Fibroblast of upper back skin (primary cell): ENCODE measurements around the gene WDR91.

Source experiments
- DNase-seq: peaks from one replicate; pipeline ENCODE4 v3.0.0-alpha.2; 2013

WDR91 gene

DNA sequence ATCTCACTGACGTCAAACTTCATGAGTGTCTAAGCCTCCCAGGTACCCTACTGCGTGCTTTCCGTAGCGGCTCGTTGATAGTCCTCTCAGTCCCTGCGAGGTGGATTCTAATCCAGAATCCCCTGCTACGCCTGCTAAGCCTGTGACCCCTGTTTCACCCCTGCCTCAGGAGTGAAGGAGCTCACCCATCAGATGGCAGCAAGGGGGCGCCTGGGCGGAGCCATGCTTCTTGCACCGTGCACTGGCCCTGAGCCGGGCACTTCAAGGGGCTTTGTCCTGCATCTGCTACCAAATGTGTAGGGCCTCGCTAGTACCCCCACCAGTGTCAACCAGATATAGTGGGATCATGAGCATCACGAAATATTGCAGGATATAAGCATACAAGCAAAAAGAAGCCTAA is 21.4 kb upstream of the WDR91 start:
- no peak for DNase-seq

DNA sequence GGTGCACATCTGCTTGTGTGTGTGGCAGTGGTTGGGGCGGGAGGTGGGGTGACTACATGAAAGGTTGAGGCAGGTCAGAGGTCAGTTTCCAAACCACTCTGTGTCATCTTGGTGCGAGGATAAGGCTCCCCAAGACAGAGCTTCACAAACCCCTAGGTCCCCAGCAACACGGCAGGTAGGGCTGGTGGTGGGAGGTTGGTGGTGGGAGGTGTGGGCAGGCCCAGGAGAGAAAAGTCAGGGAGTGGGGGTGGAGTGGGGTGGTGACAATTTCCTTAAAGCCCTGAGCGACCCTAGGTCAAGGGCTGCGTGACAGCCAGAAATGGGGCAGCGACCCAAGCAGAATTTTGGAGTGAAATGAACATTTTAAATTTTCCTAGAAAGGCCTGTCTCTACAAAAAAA is 20.8 kb upstream of the WDR91 start:
- DNase-seq = no peak

DNA sequence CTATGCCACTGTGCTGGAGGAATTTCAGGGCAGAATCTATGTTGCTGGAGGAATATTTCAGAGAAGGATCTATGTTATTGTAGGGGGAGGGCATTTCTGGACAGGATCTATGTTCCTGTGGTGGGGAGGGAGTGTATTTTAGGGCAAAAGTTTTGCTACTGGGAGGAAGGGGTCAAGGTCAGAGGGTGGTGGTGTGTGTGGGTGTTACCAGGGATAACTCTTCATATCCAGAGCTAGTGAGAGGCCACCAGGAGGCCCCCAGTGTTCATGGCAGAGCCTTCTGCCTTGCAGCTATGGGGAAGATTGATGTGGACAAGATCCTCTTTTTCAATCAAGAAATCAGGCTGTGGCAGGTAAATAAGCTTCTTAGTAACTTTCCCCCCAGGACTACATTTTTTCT is 20.4 kb upstream of the WDR91 start:
- no peak for DNase-seq

DNA sequence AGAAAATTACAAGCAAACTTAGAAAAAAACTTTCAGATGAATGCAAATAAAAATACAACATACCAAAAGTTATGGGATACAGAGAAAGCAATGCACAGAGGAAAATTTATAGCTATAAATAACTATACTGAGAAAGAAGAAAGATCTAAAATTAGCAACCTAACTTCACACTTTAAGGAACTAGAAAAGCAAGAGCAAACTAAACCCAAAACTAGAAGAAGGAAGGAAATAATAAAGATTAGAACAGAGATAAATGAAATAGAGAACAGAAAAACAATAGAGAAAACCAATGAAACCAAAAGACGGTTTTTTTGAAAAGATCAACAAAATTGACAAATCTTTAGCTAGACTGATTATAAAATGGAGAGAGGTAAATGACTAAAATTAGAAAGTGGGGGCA is 12.7 kb upstream of the WDR91 start:
- no peak for DNase-seq

DNA sequence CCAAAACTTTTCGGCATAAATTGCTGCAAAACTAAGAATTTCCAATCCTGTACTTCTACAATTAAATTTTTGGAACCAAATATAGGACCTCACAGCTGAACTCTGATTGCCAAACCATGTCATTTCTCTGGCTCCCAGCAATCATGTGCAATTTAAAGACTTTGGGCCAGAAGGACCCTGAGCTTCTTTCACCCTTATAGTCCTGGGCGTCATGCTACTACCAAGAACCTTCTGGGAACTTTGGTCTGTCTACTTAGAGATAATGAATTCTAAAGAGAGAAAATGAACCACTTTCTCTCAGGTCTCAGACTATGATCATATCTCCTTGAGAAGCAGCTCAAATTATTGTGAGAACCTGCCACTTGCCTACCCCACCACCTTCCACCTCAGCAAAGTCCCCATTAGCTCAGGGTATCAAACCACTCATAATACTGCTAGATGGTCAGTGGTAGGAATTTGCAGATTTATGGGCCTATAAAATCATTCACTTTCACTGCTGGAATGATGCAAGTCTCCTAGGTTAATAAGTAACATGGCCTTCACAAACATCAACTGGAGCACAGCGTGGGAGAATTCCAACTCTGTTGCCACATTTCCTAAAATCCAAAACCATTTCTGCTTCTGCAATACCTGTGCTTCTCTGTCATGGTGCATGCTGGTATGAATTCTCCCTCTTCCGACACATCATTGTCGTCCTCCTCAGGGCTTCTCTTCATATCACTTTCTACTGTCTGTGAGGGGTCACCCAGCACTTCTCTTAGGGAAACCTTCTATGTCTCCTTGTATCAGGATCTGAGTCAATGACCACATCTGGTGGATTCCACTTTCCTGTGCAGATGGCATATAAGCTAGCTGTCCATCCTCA is 6.6 kb upstream of the WDR91 start:
- no peak for DNase-seq

DNA sequence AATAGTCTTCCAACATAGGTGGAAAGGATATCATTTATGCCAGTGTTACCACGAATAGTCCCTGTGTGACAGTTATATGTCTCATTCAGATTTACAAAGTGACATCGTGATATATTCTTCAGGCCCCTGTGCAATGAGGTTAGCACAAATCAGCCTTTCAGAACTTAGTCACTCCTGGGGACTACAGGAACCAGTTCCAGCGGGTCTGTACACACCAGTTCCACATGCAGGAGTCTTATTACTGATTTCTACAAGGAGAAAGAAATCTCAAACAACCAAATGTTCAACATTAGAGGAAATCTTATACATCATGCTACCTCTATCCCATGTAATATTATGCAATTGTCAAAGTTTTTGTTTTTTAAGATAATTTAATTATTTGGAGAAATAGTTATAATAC is 4.4 kb upstream of the WDR91 start:
- DNase-seq = no peak

DNA sequence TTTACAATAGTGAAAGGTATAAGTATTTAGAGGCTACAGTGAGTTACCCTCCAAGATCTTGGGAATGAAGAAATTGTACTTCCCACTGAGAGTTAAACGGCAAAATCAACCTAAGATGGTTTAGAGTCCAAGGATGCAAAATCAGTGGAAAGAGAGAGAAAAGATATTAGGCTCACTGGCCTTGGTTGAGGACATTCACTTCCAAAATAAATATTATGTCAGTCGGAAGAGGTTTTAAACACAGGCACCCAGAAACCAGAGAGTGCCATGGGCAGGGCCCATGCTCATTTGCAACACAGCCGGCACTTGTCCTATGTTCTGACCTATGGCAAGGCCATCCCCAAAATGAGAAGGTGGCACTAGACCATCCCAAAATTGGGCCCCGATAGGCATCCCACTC is 3.9 kb upstream of the WDR91 start:
- DNase-seq = no peak

DNA sequence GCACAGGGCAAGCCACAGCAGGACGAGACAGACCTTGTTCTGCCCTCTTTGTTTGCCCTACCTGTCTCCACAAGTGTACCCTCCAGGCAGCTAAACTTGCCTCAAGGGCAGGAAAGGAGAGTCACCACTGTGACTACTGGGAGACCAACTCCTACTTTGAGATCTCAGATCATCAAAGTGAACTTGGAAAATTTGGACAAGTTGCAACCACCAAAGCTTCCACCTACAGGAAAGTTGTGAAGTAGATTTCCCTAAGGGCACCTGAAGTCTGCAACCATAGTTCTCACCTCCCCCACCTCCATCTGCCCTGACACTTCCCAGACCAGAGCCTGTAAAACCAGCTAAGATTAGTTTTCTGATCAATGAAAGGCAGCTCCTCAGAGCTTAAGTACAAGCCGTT is 2.5 kb upstream of the WDR91 start:
- DNase-seq = no peak

DNA sequence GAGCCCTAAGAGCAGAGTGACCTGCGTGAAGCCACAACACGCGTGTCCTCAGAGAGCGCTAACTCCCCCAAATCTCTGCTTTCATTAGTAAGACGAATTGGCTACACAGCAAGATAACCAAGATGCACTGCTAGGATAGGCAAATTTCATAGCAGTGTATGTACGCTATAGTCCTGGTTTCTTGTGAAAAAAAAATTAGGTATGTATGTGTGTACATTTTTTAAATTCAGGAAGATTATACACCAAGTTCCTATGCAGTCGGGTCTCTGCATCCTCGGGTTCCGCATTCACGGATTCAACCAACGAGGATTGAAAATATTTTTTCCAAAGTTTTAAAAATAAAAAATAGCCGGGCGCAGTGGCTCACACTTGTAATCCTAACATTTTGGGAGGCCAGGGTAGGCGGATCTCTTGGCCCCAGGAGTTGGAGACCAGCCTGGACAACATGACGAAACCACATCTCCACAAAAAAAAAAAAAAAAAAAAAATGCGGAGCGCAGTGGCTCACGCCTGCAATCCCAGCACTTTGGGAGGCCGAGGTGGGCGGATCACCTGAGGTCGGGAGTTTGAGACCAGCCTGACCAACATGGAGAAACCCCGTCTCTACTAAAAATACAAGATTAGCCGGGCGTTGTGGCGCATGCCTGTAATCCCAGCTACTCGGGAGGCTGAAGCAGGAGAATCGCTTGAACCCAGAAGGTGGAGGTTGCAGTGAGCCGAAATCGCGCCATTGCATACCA is 790 bp upstream of the WDR91 start:
- DNase-seq = peak; percentile 36

DNA sequence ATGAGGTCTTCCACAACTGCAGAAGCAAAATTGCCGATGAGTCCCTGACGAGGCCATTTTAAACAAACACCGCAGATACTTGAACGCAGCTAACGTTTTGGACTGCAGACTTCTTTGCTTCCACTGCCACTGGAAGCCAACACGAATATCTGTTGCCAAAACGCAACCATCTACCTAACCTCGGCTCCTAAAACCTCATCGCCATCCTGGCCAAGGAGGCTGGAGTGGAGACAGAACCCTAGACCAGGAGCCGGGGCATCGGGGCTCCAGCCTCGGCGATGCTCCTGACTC is 493 bp downstream of the WDR91 start:
- no peak for DNase-seq

DNA sequence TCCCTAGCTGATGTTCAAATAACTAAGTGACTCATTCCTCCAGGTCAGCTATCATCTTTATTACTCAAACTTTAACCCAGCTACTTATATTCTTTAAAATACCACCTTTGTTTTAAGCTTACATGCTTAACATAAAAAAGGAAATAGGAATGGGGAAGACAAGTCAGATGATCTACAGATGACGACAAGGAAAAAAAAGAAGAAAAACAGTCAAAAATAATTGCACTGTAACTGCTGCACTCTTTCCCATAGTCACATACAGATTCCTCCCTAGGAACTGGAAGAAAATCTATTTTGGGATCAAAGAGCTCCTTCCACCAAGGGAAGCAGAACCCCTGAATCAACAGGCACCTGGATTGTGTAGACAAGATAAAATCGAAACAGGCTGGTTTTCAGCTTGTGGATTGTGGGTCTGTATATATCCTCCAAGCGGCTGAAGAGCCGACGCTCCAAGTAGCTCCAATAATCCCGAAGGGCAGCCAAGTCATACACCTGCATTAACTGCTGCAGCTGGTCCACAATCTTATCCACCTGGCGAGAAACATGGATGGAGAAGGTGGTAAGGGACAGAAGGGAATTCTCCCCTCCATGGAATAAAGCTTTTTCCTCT is 2.0 kb downstream of the WDR91 start:
- DNase-seq = no peak

DNA sequence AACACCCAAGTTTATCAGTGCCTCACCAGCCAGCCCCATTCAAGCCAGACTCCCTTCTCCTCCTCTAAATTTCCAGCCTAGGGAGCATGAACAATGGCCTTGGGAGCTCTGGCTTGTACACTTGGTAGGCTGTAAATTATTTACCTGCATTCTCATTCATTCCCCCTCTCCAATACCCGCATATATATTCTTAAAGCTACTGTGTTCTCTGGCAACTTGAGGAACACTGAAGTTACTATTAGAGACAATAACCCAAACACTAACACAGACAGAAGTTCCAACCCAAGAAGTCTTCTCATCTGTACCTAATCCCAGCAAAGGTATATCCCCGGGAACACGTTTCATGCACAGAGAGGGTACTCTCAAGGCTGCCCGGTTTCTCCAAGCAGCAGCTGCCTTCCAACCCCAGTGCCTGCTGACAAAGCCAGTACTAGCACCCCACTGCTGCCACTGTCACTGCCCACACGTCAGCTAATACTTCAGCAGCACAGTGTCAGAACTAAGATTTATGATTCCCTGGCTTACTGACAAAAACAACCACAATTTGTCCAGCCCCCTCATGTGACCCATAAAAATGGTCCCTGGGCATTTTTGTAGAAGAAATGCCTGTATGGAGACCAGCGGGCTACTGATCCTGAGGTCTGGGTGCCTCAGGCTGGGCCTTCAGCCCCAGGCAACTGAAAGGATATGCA is 3.1 kb downstream of the WDR91 start:
- no peak for DNase-seq

DNA sequence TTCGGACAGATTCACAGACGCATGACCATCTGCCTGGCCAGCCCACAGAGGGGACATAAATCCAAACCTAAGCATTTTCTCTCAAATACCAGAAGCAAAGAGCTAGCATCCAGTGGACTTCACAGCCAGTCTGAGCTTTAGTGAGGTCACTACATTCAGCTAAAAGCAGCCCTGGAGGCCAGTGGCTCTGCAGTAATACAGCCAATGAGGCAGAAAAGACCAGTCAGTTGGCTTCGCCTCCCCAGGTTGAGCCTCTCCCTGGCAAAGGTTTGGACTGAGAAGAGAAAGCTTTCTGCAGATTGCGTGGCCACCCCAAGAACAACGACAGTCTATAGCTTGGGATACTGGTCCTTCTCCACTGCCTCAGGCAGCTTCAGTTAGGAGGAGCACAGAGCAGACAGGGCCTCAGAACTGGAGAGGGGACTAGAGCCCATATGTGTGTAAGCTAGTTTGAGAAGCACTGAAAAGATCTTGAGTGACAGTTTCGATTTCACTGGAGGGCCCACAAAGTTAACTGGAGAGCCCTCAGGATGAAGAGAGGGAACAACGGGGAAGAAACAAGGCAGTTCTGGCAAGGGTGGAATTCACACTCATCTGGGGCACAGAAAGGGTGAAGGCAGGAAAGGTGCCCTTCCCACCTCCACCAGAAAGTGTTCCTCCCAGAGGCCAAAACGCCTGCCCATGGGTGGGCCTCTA is 3.8 kb downstream of the WDR91 start:
- DNase-seq = no peak

DNA sequence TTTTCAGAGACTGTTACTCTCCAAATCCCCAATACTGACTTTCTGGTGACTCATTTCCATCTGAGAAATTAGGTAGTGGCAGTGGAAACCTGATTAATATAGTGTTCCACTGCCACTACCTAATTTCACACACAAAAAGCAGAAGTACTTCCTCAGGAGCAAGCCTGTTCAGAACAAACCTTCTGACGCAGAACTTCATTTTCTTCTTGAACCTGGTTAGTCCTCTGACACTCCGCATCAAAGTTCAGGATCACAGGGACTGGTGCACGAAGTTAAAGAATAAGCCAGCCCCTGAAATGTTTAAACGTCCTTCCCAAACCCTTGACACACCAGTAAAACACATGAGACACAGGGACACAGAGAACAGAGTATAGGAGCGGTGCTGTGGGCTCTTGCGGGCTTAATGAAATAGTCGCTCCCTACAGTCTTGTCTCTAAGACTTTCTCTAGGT is 4.4 kb downstream of the WDR91 start:
- DNase-seq = no peak

DNA sequence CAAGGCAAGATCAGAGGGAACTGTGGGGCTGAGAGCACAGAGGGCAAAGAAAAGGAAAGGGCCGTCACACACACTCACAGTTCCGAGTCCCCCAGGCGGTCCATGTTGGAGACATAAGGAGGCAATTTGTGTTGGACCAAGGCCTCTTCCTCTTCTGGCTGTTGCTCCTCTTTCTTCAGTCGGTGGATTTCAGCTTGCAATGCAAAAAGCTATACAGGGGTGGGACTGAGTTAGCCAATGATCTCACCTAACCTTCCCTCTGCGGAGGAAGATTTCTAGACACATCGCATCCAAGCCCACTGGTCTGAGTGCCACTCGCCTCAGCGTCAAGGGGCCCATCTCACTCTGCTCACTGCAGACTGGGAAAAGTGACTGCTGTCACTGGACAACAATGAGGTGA is 5.5 kb downstream of the WDR91 start:
- no peak for DNase-seq

DNA sequence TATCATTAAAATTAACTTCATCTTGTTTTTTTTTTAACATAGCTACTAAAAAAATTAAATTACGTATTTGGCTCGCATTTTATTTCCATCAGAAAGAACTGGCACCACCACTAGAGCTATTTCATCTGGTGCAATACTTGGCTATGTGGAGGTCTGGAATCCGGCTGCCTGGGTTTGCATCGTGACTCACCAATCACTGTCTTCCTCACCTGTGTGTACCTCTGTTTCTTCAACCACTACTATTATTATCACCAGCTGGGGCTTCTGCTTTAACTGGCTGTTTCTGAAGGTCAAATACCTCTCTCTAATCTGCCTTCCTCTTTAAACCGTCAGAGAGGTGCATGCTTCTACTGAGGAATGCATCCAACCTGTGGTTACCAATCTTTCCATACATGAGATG is 6.5 kb downstream of the WDR91 start:
- DNase-seq = no peak

DNA sequence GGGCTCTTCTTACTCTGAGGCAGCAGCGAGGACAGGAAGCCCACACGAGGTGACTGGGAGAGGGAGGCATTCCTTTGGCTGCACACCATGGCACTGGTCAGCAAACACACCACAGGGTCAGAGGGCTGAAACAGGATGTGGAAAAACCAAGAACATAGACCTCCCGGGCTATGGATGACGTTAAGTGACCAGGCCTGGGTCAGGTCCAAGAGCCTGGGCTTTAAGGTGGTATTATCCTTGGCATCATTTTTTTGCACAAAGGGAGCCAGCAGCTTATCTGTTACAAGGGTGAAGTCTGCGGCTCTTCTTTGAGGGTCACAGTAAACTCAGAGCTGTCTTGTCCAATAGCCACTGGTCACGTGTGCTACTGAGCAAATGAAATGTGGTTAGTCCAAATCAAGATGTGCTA is 7.0 kb downstream of the WDR91 start:
- DNase-seq = no peak

DNA sequence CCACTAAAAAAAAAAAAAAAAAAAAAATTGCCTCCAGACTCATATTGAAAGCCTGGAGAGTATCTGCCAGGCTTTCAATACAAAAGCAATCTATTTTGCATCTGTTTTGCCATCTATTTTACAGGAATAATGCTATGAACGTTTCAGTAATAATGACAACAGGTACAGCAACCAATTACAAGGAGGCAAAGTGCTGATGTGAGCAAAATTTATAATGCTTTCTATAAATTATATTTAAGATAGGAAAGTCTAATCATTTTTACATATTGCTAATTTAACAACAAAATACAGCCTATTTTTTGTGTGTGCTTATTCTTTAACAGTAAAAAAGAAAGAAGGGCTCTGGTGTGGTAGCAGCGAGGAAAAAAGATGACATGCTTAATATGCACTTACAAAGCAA is 10.0 kb downstream of the WDR91 start:
- no peak for DNase-seq

DNA sequence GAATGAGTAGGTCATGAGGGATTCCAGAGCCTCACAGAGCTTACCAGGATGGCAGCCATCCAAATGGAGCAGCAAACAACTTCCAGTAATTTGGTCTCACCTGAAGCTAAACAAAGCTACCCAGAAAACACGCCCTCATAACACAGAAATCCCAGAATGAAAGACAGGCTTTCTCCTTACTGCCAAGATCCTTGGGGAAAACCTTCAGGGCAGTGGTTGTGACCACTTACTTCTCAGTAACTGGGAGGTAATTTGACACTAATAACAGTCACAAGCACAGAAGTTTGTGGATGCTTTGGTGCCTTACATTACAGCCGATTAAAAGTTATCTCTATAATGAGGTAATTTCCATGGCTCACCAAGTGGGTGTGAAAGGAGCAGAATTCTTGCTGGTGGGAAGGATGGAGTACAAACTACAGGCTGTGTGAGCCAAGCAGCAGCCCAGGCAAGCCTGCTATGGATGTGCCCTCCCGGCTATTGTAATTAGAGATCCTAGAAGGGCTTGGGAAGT is 10.4 kb downstream of the WDR91 start:
- no peak for DNase-seq

DNA sequence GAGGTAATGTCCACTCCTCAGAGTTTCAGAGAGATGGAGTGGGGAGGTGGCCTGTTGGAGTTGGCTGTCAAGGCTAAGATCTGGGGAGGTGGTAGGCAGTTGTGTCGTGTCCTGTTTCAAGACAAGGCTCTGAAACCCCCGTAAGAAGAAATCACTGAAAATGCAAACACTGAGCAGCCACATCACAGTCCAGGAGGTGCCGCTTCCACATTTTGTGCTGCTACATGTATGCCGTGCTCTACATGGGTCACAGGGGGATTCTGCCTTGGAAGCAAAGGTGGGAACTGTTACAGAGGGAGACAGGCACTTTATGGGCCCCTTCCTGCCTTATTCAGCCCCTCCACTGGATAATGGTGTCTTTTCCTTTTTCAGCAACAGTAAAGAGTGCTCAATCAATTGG is 11.9 kb downstream of the WDR91 start:
- DNase-seq = no peak

DNA sequence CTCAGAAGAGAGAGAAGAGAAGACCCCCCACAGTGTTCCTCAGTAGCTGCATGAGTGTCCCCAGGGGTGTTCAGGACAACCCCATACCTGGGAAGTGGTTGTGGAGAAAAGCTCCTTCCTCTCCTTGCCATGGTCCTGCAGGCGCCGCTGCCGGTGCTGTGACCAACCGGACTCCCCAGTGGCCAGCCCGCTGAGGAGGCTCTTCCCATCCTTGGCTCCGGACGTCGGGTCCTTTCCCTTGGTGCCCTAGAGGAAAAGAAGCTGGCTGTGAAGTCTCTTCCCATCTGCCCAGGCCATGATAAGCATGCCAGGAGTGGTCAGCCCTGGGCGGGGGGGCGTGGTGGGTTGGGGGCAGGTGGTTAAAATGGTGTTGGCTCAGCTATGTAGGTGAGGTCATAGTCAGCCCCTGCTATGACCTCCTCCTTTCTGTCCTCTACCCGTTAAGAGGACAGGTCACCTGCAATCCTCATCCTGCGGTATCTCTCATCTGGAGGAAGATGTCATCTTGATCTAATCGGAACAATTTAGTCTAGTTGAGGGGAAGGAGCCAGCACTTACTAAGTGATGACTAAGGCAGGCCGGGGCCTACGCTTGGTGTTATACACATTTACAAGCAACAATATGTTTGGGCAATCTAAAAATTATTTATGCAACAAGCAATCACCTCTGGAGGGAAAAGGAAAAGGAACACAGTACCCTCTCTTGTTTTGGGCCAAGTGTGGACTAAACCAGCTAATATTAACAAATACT is 13.2 kb downstream of the WDR91 start:
- DNase-seq = no peak

DNA sequence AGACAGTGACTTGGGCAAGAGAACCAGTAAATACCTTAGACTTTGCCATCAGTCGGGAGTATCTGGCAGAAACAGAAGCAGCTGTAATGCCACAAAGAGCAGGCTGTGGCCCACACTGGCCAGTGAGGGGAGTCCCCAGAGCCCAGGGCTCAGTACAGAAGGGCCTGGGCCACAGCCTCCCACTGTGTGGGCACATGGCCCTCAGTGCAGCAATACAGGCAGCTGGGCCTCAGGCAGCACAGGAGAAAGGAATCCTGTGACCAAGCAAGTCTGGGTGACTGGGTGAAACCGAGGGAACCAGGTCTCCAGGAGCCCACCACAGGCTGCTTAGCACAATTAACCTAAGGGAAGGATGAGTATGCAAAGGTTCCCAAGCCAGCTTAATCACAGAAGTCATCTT is 14.0 kb downstream of the WDR91 start:
- DNase-seq = no peak
